OCI-LY1 (cell line): ENCODE measurements around the gene SORBS2.

ENCODE experiments used
- CTCF ChIP-seq: fragments of 200-600 bp; sonication (generic), shearing (Covaris generic); IDR thresholded peaks from 2 replicates; pipeline ENCODE4 v1.5.1; 2017; ENCODE audit warnings: mild to moderate bottlenecking, antibody characterized with exemption, low read length, moderate library complexity, mixed read lengths
- EZH2 ChIP-seq: fragments of 200-600 bp; sonication (generic), shearing (Covaris generic); IDR thresholded peaks from 2 replicates; pipeline ENCODE4 v1.8.0; 2017; ENCODE audit warnings: borderline replicate concordance, mixed run types, mild to moderate bottlenecking, antibody characterized with exemption, low read length, moderate library complexity, mixed read lengths

- TF ChIP-seq CTCF (no peak), EZH2 (no peak)
Measured at GRCh38 chr4:185796176-185796575, 15.8 kb downstream of the SORBS2 start.
